Measurements from ENCODE around the gene CCDC74B. TPM values are rescaled to one million over a fixed set of nuclear protein-coding genes. Genes with fewer than 3 reads are reported as not detected.
"Not testable (repeated sequence)": the region's sequence is repeated elsewhere in the genome, so short reads cannot be mapped to it uniquely, and the experiment has no call there.

The CCDC74B gene
- total RNA-seq, 2 donors from 2014 or later, result 0.99 to 1.0 TPM

DNA sequence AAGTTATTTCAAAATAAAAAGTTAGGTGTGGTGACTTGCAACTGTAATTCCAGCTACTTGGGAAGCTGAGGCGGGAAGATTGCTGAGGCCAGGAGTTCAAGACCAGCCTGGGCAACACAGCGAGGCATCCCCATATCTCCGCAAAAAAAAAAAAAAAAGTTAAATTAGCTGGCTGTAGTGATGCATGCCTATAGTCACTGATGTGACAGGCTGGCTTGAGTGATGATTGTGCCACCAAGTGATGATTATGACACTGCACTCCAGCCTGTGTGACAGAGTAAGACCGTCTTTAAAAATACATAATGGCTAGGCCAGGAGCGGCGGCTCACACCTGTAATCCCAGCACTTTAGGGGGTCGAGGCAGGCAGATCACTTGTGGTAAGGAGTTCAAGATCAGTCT lies 25.0 kb upstream of the CCDC74B start:
- DNase-seq (no peak), ATAC-seq (no peak)
- Histone ChIP-seq H3K27me3 (no peaks in the 10 kb centered on the region), H3K27ac (no peak overlapping the region), H3K4me3 (no peak overlapping the region), H3K36me3 (replicated peaks in 1 of 2; ENCODE audit: insufficient read depth in 1 of 2, low read depth in 2 of 2) (peaks cover 0 to 14% of the 10 kb centered on the region in 2 donors), H3K9me3 (no peaks in the 10 kb centered on the region), H3K4me1 (no peaks in the 10 kb centered on the region)
- TF ChIP-seq CTCF (IDR thresholded peaks at IDR 0.05) (no peak), POLR2A (IDR thresholded peaks at IDR 0.05) (no peak)
- intact Hi-C loops (cut with DNase I), result no loop called here
- 94 to 95% methylated on average over 7 of the region's 7 CpGs for WGBS, 2 donors

DNA sequence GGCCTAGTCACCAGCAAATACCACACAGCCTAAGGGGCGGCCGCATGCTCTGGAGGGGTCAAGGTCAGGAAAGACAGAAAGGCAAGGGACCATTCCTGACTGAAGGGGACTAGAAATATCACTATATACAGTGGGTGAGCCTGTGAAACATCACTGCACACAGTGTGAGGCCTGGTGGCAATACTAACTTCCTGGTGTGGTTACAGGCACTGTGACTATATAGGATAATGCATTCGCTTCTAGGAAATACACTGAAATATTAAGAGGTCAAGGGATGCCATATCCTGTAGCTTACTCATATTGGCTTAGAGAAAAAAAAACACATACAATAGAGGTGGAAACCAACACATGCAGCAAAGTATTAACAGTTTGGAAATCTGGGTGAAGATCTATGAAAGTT lies 24.3 kb upstream of the CCDC74B start:
- H3K4me3 ChIP-seq; H3K4me1 ChIP-seq; H3K27me3 ChIP-seq; H3K27ac ChIP-seq; H3K9me3 ChIP-seq; intact Hi-C loops (cut with DNase I); DNase-seq; ATAC-seq: not testable (repeated sequence)
- 89 to 92% methylated on average over 1 to 3 of the region's 3 CpGs for WGBS, 2 donors
- peaks cover 0 to 16% of the 10 kb centered on the region in 2 donors for H3K36me3 ChIP-seq (replicated peaks in 1 of 2; ENCODE audit: insufficient read depth in 1 of 2, low read depth in 2 of 2)

GRCh38 chr2:130166611-130167010 lies 21.7 kb upstream of the CCDC74B start:
- H3K4me1 ChIP-seq; ATAC-seq; H3K27me3 ChIP-seq; intact Hi-C loops (cut with DNase I); H3K4me3 ChIP-seq; DNase-seq; H3K27ac ChIP-seq; H3K9me3 ChIP-seq: not testable (repeated sequence)
- H3K36me3 ChIP-seq (replicated peaks in 1 of 2; ENCODE audit: insufficient read depth in 1 of 2, low read depth in 2 of 2), result peaks cover 0 to 17% of the 10 kb centered on the region in 2 donors
- 83 to 90% methylated on average over 3 of the region's 3 CpGs for WGBS, 2 donors

DNA sequence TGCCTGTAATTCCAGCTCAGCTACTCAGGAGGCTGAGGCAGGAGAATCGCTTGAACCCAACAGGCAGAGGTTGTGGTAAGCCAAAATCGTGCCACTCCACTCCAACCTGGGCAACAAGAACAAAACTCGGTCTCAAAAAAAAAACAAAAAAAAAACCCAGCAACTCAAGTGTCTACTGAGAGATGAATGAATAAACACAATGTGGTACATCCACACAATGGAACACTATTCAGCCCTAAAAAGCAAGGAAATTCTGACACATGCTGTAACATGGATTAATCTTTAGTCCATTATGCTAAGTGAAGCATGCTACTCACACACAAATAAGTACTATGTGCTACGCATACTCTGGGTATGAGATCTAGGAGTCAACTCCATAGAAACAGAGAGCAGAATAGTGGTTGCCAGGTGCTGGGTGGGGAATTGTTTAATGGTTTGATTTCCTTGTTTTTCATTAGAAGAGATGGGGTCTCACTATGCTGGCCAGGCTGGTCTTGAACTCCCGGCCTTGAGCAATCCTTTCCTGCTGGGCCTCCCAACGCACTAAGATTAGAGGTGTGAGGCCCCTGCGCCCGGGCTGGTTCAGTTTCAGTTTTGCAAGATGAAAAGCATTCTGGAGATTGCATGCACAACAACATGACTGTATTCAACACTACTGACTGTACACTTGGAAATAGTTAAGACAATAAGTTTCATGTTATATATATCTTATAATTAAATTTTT lies 20.5 kb upstream of the CCDC74B start:
- peaks cover 0 to 17% of the 10 kb centered on the region in 2 donors for H3K36me3 ChIP-seq (replicated peaks in 1 of 2; ENCODE audit: insufficient read depth in 1 of 2, low read depth in 2 of 2)
- intact Hi-C loops (cut with DNase I), result no loop called here
- 92% methylated on average over 8 of the region's 8 CpGs for WGBS, 2 donors
- no peak overlapping the region for H3K27ac ChIP-seq
- DNase-seq (no peak), ATAC-seq (no peak)
- no peaks in the 10 kb centered on the region for H3K9me3 ChIP-seq
- no peak for TF ChIP-seq POLR2A (IDR thresholded peaks at IDR 0.05)
- TF ChIP-seq CTCF (IDR thresholded peaks at IDR 0.05), result no peak
- H3K4me1 ChIP-seq, result no peaks in the 10 kb centered on the region
- H3K27me3 ChIP-seq, result no peaks in the 10 kb centered on the region
- no peak overlapping the region for H3K4me3 ChIP-seq

GRCh38 chr2:130162968-130163367 lies 18.1 kb upstream of the CCDC74B start:
- no peak for DNase-seq
- TF ChIP-seq CTCF (IDR thresholded peaks at IDR 0.05) (no peak), POLR2A (IDR thresholded peaks at IDR 0.05) (no peak)
- Histone ChIP-seq H3K4me3 (no peak overlapping the region), H3K27ac (no peak overlapping the region), H3K36me3 (replicated peaks in 1 of 2; ENCODE audit: insufficient read depth in 1 of 2, low read depth in 2 of 2) (peaks cover 0 to 16% of the 10 kb centered on the region in 2 donors), H3K4me1 (no peaks in the 10 kb centered on the region), H3K9me3 (no peaks in the 10 kb centered on the region), H3K27me3 (no peaks in the 10 kb centered on the region)
- intact Hi-C loops (cut with DNase I), result no loop called here
- 90% methylated on average over 9 of the region's 9 CpGs; no CpG with 5 or more reads in 1 of the 2 donors for WGBS, 2 donors
- ATAC-seq, result no peak

DNA sequence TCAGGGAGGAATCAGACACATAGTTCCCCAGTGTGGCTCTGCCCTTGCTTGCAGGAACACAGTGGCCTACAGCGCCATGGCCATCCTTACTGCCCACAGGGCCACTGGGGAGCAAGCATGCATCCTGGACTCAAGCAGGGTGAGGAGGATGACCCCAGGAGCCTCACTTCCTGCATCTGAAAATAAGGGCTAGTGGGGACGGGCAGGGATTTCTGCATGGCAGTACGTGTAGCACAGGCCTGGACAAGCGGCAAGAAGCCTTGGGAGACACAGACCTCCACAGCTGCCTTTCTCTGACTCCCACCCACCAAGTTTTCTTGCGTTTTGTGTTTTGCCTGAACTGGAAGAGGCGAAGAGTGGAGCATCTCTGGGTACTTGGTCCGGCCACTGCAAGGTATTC lies 17.6 kb upstream of the CCDC74B start:
- intact Hi-C loops (cut with DNase I); H3K9me3 ChIP-seq; H3K27ac ChIP-seq; DNase-seq; H3K4me3 ChIP-seq; ATAC-seq; H3K27me3 ChIP-seq; H3K4me1 ChIP-seq: not testable (repeated sequence)
- 91 to 95% methylated on average over 6 to 7 of the region's 7 CpGs for WGBS, 2 donors
- H3K36me3 ChIP-seq (replicated peaks in 1 of 2; ENCODE audit: insufficient read depth in 1 of 2, low read depth in 2 of 2), result peaks cover 0 to 16% of the 10 kb centered on the region in 2 donors

DNA sequence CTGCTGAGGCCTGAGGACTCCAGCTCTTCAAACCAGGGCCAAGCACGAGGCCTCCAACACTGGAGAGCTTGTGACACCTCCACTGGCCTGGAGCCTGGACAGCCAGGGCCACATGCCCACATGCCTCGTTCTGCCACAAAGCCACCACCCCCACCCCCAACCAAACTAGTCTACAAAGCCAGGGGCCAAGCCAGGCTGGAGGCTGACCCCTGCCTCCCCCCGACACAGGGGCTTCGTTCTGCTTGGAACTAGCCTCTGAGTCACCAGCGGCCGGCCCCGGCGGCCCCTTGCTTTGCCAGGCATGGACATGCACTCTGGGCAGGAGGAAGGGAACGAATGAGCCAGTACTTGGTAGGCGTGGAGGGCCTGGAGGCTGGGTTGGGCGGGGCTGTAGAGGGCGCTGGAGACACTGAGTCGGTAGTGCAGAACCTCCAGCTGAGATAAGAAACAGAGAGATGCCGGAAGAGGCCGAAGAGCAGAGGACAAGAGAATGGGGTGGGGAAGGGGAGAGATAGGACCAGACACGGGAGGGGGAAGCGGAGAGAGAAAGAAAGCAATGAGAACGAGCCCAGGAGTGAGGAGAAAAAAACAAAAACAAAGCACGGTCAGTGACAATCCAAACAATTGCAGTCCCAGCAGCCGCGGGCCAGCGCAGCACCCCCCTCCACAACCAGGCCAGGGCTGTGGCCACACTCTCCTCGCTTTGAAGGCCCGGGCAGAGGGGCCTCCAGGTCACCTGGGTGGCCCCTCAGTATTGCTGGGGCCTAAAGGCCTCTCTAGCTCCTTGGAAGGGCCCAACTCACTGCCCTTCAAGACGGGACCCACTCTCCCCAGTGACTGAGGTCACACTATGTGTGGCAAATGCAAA lies 16.2 kb upstream of the CCDC74B start:
- H3K4me3 ChIP-seq; H3K9me3 ChIP-seq; H3K27ac ChIP-seq; H3K4me1 ChIP-seq; H3K27me3 ChIP-seq; DNase-seq; ATAC-seq; intact Hi-C loops (cut with DNase I): not testable (repeated sequence)
- peaks cover 0 to 14% of the 10 kb centered on the region in 2 donors for H3K36me3 ChIP-seq (replicated peaks in 1 of 2; ENCODE audit: insufficient read depth in 1 of 2, low read depth in 2 of 2)
- WGBS, 2 donors, result 86 to 91% methylated on average over 20 to 24 of the region's 25 CpGs
